Left hindlimb (tissue), 1 donor: Measurements from ENCODE around the gene SRSF7.
"Not testable (repeated sequence)": the region's sequence is repeated elsewhere in the genome, so short reads cannot be mapped to it uniquely, and the experiment has no call there.

Experiments used
- DNase-seq: peaks from one replicate; pipeline ENCODE4 v3.0.0-alpha.2; 2018

SRSF7 gene

GRCh38 chr2:38751596-38752410, 642 bp upstream of the SRSF7 start:
- DNase-seq: no peak

- DNase-seq: no peak
Observed at GRCh38 chr2:38750011-38750890, 910 bp downstream of the SRSF7 start.

- no peak for DNase-seq
Observed at GRCh38 chr2:38748943-38749804, 2.0 kb downstream of the SRSF7 start.

- no peak for DNase-seq
Observed at GRCh38 chr2:38748391-38748790, 2.8 kb downstream of the SRSF7 start.

GRCh38 chr2:38747819-38748218, 3.3 kb downstream of the SRSF7 start:
- no peak for DNase-seq

GRCh38 chr2:38747007-38747424, 4.1 kb downstream of the SRSF7 start:
- DNase-seq: no peak

GRCh38 chr2:38745267-38745666, 5.9 kb downstream of the SRSF7 start:
- no peak for DNase-seq

- DNase-seq: no peak
Observed at GRCh38 chr2:38744399-38744780, 6.8 kb downstream of the SRSF7 start.

GRCh38 chr2:38743672-38744398, 7.3 kb downstream of the SRSF7 start:
- no peak for DNase-seq

GRCh38 chr2:38742797-38743559, 8.2 kb downstream of the SRSF7 start:
- DNase-seq: no peak

- no peak for DNase-seq
Observed at GRCh38 chr2:38740851-38741731, 10.1 kb downstream of the SRSF7 start.

- no peak for DNase-seq
Observed at GRCh38 chr2:38739524-38739923, 11.6 kb downstream of the SRSF7 start.

GRCh38 chr2:38737925-38738324, 13.2 kb downstream of the SRSF7 start:
- DNase-seq: no peak

- DNase-seq: not testable (repeated sequence)
Observed at GRCh38 chr2:38737000-38737698, 14.0 kb downstream of the SRSF7 start.

GRCh38 chr2:38735999-38736320, 15.2 kb downstream of the SRSF7 start:
- DNase-seq: no peak

GRCh38 chr2:38734299-38735058, 16.7 kb downstream of the SRSF7 start:
- no peak for DNase-seq

GRCh38 chr2:38733300-38733971, 17.7 kb downstream of the SRSF7 start:
- DNase-seq: no peak

GRCh38 chr2:38731684-38732221, 19.4 kb downstream of the SRSF7 start:
- DNase-seq: no peak
